Measurements from ENCODE around the gene TBX18.

TBX18 gene

DNA sequence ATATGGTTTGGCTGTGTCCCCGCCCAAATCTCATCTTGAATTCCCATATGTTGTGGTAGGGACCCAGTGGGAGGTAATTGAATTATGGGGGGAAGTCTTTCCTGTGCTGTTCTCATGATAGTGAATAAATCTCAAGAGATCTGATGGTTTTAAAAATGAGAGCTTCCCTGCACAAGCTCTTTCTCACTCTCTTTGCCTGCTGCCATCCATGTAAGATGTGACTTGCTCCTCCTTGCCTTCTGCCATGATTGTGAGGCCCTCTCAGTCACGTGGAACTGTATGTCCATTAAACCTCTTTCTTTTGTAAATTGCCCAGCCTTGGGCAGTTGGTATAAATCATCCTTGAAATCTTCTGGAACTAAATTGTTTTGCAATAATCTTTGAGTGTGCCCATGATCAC, 31.9 kb upstream of the TBX18 start:
- DNase-seq (ENCODE audit: low spot score), result no peak

DNA sequence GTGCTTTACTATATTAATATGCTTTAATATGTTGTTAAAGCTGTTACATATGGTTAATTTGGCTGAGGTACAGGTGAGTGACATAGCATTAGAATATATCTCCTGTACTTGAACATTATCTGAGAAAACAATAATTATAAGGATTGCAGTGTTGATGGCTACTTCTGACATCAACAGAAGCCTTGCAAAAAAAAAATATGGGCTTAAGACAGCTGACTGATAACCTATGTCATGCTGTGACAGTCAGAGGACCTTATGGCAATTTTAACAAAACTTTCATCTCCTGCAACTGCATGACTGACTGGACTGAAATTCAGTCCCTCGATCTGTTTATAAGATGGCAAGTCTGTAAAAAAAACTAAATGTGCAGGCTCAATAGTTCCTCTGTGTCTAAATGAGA, 27.5 kb upstream of the TBX18 start:
- Histone ChIP-seq H3K23ac (ENCODE audit: low read depth, low read length, poor library complexity) (no peak overlapping the region), H2AK5ac (ENCODE audit: low read depth, low read length) (no peak overlapping the region), H3K27ac (replicated peaks; ENCODE audit: low read length) (no peak overlapping the region), H3K79me1 (ENCODE audit: low read depth, low read length) (no peaks in the 10 kb centered on the region), H2AFZ (ENCODE audit: low read length) (no peak overlapping the region), H3K4me2 (ENCODE audit: insufficient read depth, low read length, poor library complexity, severe bottlenecking) (no peak overlapping the region), H3K18ac (ENCODE audit: low read length) (no peak overlapping the region), H3K9me3 (replicated peaks in 1 of 2; ENCODE audit: control insufficient read depth in 2 of 2, insufficient read depth in 1 of 2, low read depth in 1 of 2, low read length in 2 of 2) (no peaks in the 10 kb centered on the region), H3K4me3 (ENCODE audit: low read length in 2 of 2) (no peak overlapping the region), H2BK12ac (ENCODE audit: low read length) (no peak overlapping the region), H3K14ac (ENCODE audit: low read length) (no peak overlapping the region), H3K4ac (ENCODE audit: low read length) (no peak overlapping the region), H2BK120ac (ENCODE audit: low read depth, low read length) (no peak overlapping the region), H2BK5ac (ENCODE audit: low read length) (no peak overlapping the region), H4K91ac (ENCODE audit: low read depth, low read length, poor library complexity) (no peak overlapping the region), H3K27me3 (ENCODE audit: control insufficient read depth in 3 of 3, insufficient read depth in 3 of 3, low read depth in 1 of 3, low read length in 3 of 3) (no peaks in the 10 kb centered on the region), H4K8ac (ENCODE audit: low read depth, low read length) (no peak overlapping the region), H3K9ac (ENCODE audit: low read depth, low read length, poor library complexity) (no peak overlapping the region), H2BK15ac (ENCODE audit: low read length) (no peak overlapping the region), H3K4me1 (ENCODE audit: control insufficient read depth in 2 of 2, insufficient read depth in 1 of 2, low read depth in 1 of 2, low read length in 2 of 2) (no peaks in the 10 kb centered on the region), H3K36me3 (replicated peaks in 1 of 2; ENCODE audit: control insufficient read depth in 2 of 2, insufficient read depth in 2 of 2, low read length in 2 of 2) (no peaks in the 10 kb centered on the region)
- no peak for DNase-seq (ENCODE audit: low spot score)
- no CpG with 5 or more reads among the region's 1 CpG for whole genome bisulfite sequencing, 2 donors (ENCODE audit: extremely low coverage in 2 of 2, insufficient read length in 2 of 2, insufficient replicate concordance in 1 of 2)

More for the DNA sequence above, 31.9 kb upstream of the TBX18 start:
- no peak overlapping the region for H2BK15ac ChIP-seq (ENCODE audit: low read length)
- no peak overlapping the region for H3K4ac ChIP-seq (ENCODE audit: low read length)
- H3K23ac ChIP-seq (ENCODE audit: low read depth, low read length, poor library complexity), result no peak overlapping the region
- no peak overlapping the region for H2BK120ac ChIP-seq (ENCODE audit: low read depth, low read length)
- no peak overlapping the region for H3K14ac ChIP-seq (ENCODE audit: low read length)
- no peak overlapping the region for H2AFZ ChIP-seq (ENCODE audit: low read length)
- no peak overlapping the region for H4K8ac ChIP-seq (ENCODE audit: low read depth, low read length)
- no peak overlapping the region for H3K9ac ChIP-seq (ENCODE audit: low read depth, low read length, poor library complexity)
- no peaks in the 10 kb centered on the region for H3K36me3 ChIP-seq (replicated peaks in 1 of 2; ENCODE audit: control insufficient read depth in 2 of 2, insufficient read depth in 2 of 2, low read length in 2 of 2)
- H2BK5ac ChIP-seq (ENCODE audit: low read length), result no peak overlapping the region
- WGBS, 2 donors (ENCODE audit: extremely low coverage in 2 of 2, insufficient read length in 2 of 2, insufficient replicate concordance in 1 of 2), result no CpG with 5 or more reads among the region's 2 CpGs
- no peak overlapping the region for H2AK5ac ChIP-seq (ENCODE audit: low read depth, low read length)
- H3K4me1 ChIP-seq (ENCODE audit: control insufficient read depth in 2 of 2, insufficient read depth in 1 of 2, low read depth in 1 of 2, low read length in 2 of 2), result no peaks in the 10 kb centered on the region
- no peak overlapping the region for H2BK12ac ChIP-seq (ENCODE audit: low read length)
- no peak overlapping the region for H3K27ac ChIP-seq (replicated peaks; ENCODE audit: low read length)
- no peak overlapping the region for H3K18ac ChIP-seq (ENCODE audit: low read length)
- no peak overlapping the region for H3K4me2 ChIP-seq (ENCODE audit: insufficient read depth, low read length, poor library complexity, severe bottlenecking)
- H4K91ac ChIP-seq (ENCODE audit: low read depth, low read length, poor library complexity), result no peak overlapping the region
- no peaks in the 10 kb centered on the region for H3K27me3 ChIP-seq (ENCODE audit: control insufficient read depth in 3 of 3, insufficient read depth in 3 of 3, low read depth in 1 of 3, low read length in 3 of 3)
- H3K79me1 ChIP-seq (ENCODE audit: low read depth, low read length), result no peaks in the 10 kb centered on the region
- no peaks in the 10 kb centered on the region for H3K9me3 ChIP-seq (replicated peaks in 1 of 2; ENCODE audit: control insufficient read depth in 2 of 2, insufficient read depth in 1 of 2, low read depth in 1 of 2, low read length in 2 of 2)
- no peak overlapping the region for H3K4me3 ChIP-seq (ENCODE audit: low read length in 2 of 2)

DNA sequence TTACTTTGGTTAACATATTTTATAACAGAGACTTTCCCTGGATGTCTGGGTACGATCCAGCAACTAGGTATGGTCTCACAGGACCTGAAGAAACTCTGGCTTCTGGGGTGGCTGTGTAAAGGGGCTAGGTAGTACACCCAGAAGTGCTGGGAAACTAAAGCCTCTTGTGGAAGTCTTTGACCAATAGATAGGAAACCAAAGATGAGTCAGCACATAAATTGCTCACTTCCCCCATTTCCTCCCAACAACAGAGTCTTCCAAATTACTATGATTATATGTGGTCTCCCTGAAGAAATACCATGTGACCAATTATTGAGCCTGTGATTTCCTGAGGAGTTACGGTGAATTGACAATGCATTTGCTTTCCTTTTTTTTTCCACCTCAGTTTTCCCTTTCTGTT, 26.8 kb upstream of the TBX18 start:
- H3K27ac ChIP-seq (replicated peaks; ENCODE audit: low read length), result no peak overlapping the region
- H3K27me3 ChIP-seq (ENCODE audit: control insufficient read depth in 3 of 3, insufficient read depth in 3 of 3, low read depth in 1 of 3, low read length in 3 of 3), result no peaks in the 10 kb centered on the region
- no peak overlapping the region for H3K9ac ChIP-seq (ENCODE audit: low read depth, low read length, poor library complexity)
- H3K4me3 ChIP-seq (ENCODE audit: low read length in 2 of 2), result no peak overlapping the region
- no peak for DNase-seq (ENCODE audit: low spot score)
- no CpG with 5 or more reads among the region's 2 CpGs for WGBS, 2 donors (ENCODE audit: extremely low coverage in 2 of 2, insufficient read length in 2 of 2, insufficient replicate concordance in 1 of 2)
- no peak overlapping the region for H3K4ac ChIP-seq (ENCODE audit: low read length)
- no peak overlapping the region for H2BK15ac ChIP-seq (ENCODE audit: low read length)
- H3K4me2 ChIP-seq (ENCODE audit: insufficient read depth, low read length, poor library complexity, severe bottlenecking), result no peak overlapping the region
- H2AK5ac ChIP-seq (ENCODE audit: low read depth, low read length), result no peak overlapping the region
- H3K9me3 ChIP-seq (replicated peaks in 1 of 2; ENCODE audit: control insufficient read depth in 2 of 2, insufficient read depth in 1 of 2, low read depth in 1 of 2, low read length in 2 of 2), result no peaks in the 10 kb centered on the region
- H2BK5ac ChIP-seq (ENCODE audit: low read length), result no peak overlapping the region
- no peak overlapping the region for H3K14ac ChIP-seq (ENCODE audit: low read length)
- H4K8ac ChIP-seq (ENCODE audit: low read depth, low read length), result no peak overlapping the region
- no peak overlapping the region for H2AFZ ChIP-seq (ENCODE audit: low read length)
- H2BK120ac ChIP-seq (ENCODE audit: low read depth, low read length), result no peak overlapping the region
- H3K36me3 ChIP-seq (replicated peaks in 1 of 2; ENCODE audit: control insufficient read depth in 2 of 2, insufficient read depth in 2 of 2, low read length in 2 of 2), result no peaks in the 10 kb centered on the region
- no peak overlapping the region for H4K91ac ChIP-seq (ENCODE audit: low read depth, low read length, poor library complexity)
- no peak overlapping the region for H2BK12ac ChIP-seq (ENCODE audit: low read length)
- no peaks in the 10 kb centered on the region for H3K4me1 ChIP-seq (ENCODE audit: control insufficient read depth in 2 of 2, insufficient read depth in 1 of 2, low read depth in 1 of 2, low read length in 2 of 2)
- no peak overlapping the region for H3K18ac ChIP-seq (ENCODE audit: low read length)
- no peak overlapping the region for H3K23ac ChIP-seq (ENCODE audit: low read depth, low read length, poor library complexity)
- no peaks in the 10 kb centered on the region for H3K79me1 ChIP-seq (ENCODE audit: low read depth, low read length)

DNA sequence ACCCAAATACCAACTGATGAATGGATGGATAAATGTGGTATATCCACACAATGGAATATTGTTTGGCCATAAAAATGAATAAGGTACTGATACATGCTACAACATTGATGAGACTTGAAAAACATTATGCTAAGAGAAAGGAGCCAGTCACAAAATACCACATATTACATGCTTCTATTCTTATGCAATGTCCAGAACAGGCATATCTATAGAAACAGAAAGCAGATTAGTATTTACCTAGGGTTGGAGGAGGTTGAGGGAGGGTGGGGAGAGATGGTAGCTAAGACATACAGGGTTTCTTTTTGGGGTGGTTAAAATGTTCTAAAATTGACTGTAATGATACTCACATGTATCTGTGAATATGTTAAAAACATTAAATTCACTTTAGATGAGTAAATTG, 24.8 kb upstream of the TBX18 start:
- no peaks in the 10 kb centered on the region for H3K9me3 ChIP-seq (replicated peaks in 1 of 2; ENCODE audit: control insufficient read depth in 2 of 2, insufficient read depth in 1 of 2, low read depth in 1 of 2, low read length in 2 of 2)
- no peak overlapping the region for H2AK5ac ChIP-seq (ENCODE audit: low read depth, low read length)
- no peaks in the 10 kb centered on the region for H3K36me3 ChIP-seq (replicated peaks in 1 of 2; ENCODE audit: control insufficient read depth in 2 of 2, insufficient read depth in 2 of 2, low read length in 2 of 2)
- H3K27me3 ChIP-seq (ENCODE audit: control insufficient read depth in 3 of 3, insufficient read depth in 3 of 3, low read depth in 1 of 3, low read length in 3 of 3), result no peaks in the 10 kb centered on the region
- H2BK120ac ChIP-seq (ENCODE audit: low read depth, low read length), result no peak overlapping the region
- H2AFZ ChIP-seq (ENCODE audit: low read length), result no peak overlapping the region
- H3K23ac ChIP-seq (ENCODE audit: low read depth, low read length, poor library complexity), result no peak overlapping the region
- no peak overlapping the region for H4K8ac ChIP-seq (ENCODE audit: low read depth, low read length)
- DNase-seq (ENCODE audit: low spot score), result no peak
- H3K9ac ChIP-seq (ENCODE audit: low read depth, low read length, poor library complexity), result no peak overlapping the region
- no peak overlapping the region for H3K14ac ChIP-seq (ENCODE audit: low read length)
- no peak overlapping the region for H4K91ac ChIP-seq (ENCODE audit: low read depth, low read length, poor library complexity)
- no peak overlapping the region for H2BK5ac ChIP-seq (ENCODE audit: low read length)
- H3K79me1 ChIP-seq (ENCODE audit: low read depth, low read length), result no peaks in the 10 kb centered on the region
- H3K27ac ChIP-seq (replicated peaks; ENCODE audit: low read length), result no peak overlapping the region
- H2BK15ac ChIP-seq (ENCODE audit: low read length), result no peak overlapping the region
- no peaks in the 10 kb centered on the region for H3K4me1 ChIP-seq (ENCODE audit: control insufficient read depth in 2 of 2, insufficient read depth in 1 of 2, low read depth in 1 of 2, low read length in 2 of 2)
- no peak overlapping the region for H3K4ac ChIP-seq (ENCODE audit: low read length)
- no peak overlapping the region for H3K4me2 ChIP-seq (ENCODE audit: insufficient read depth, low read length, poor library complexity, severe bottlenecking)
- no peak overlapping the region for H3K4me3 ChIP-seq (ENCODE audit: low read length in 2 of 2)
- no peak overlapping the region for H3K18ac ChIP-seq (ENCODE audit: low read length)
- H2BK12ac ChIP-seq (ENCODE audit: low read length), result no peak overlapping the region

Measured in neuronal stem cell (in vitro differentiated cells).